Astrocyte (in vitro differentiated cells and primary cell): ENCODE measurements around the gene NPEPL1. TPM values are rescaled to one million over a fixed set of nuclear protein-coding genes. Genes with fewer than 3 reads are reported as not detected.

Source experiments
- DNase-seq: peaks from one replicate; pipeline ENCODE4 v3.0.0-alpha.2; 2010; ENCODE audit warnings: low read depth
- FAIRE-seq: peaks from 2 replicates; lab custom pipeline; 2011; peaks lifted over from hg19 to GRCh38; lab: Jason Lieb, UNC
- H2AFZ ChIP-seq: 2 replicates; pipeline ENCODE4 v1.6.0; 2012; ENCODE audit warnings: low read depth, low read length, inconsistent platforms
- H3K27ac ChIP-seq: 2 replicates; pipeline ENCODE4 v1.5.1; 2011; ENCODE audit warnings: low read depth, low read length, inconsistent platforms
- H3K27me3 ChIP-seq: 2 replicates; pipeline ENCODE4 v1.6.0; 2011; ENCODE audit warnings: low read length, inconsistent platforms; ENCODE audit not compliant: insufficient read depth
- H3K36me3 ChIP-seq: 2 replicates; pipeline ENCODE4 v1.5.1; 2011; ENCODE audit warnings: low read length, inconsistent platforms; ENCODE audit not compliant: insufficient read depth
- H3K4me1 ChIP-seq: 2 replicates; pipeline ENCODE4 v1.5.1; 2011; ENCODE audit warnings: low read length, inconsistent platforms; ENCODE audit not compliant: insufficient read depth
- H3K4me2 ChIP-seq: 2 replicates; pipeline ENCODE4 v1.6.0; 2012; ENCODE audit warnings: low read length, inconsistent platforms
- H3K4me3 ChIP-seq: 2 replicates; pipeline ENCODE4 v1.5.1; 2011; ENCODE audit warnings: low read depth, mild to moderate bottlenecking, low read length, inconsistent platforms; ENCODE audit not compliant: insufficient read depth
- H3K79me2 ChIP-seq: 2 replicates; pipeline ENCODE4 v1.6.0; 2012; ENCODE audit warnings: mild to moderate bottlenecking, low read length, inconsistent platforms; ENCODE audit not compliant: insufficient read depth
- H3K9ac ChIP-seq: 2 replicates; pipeline ENCODE4 v1.6.0; 2012; ENCODE audit warnings: mild to moderate bottlenecking, low read length, inconsistent platforms
- H3K9me3 ChIP-seq: 2 replicates; pipeline ENCODE4 v1.5.1; 2012; ENCODE audit warnings: low read depth, mild to moderate bottlenecking, low read length, inconsistent platforms; ENCODE audit not compliant: insufficient read depth
- H4K20me1 ChIP-seq: 2 replicates; pipeline ENCODE4 v1.6.0; 2012; ENCODE audit warnings: low read length, inconsistent platforms; ENCODE audit not compliant: insufficient read depth
- H3K27ac Mint-ChIP-seq: one replicate; pipeline ENCODE4 v1.8.0; 2021; ENCODE audit warnings: mild to moderate bottlenecking, mixed read lengths; ENCODE audit not compliant: unreplicated experiment
- H3K27me3 Mint-ChIP-seq: one replicate; pipeline ENCODE4 v1.8.0; 2021; ENCODE audit warnings: low read depth, mixed read lengths; ENCODE audit not compliant: unreplicated experiment
- H3K36me3 Mint-ChIP-seq: one replicate; pipeline ENCODE4 v1.8.0; 2021; ENCODE audit warnings: low read depth, mixed read lengths; ENCODE audit not compliant: unreplicated experiment
- H3K4me1 Mint-ChIP-seq: one replicate; pipeline ENCODE4 v1.8.0; 2021; ENCODE audit warnings: low read depth, mixed read lengths; ENCODE audit not compliant: unreplicated experiment
- H3K4me3 Mint-ChIP-seq: one replicate; pipeline ENCODE4 v1.8.0; 2021; ENCODE audit warnings: mild to moderate bottlenecking, moderate library complexity, mixed read lengths; ENCODE audit not compliant: unreplicated experiment
- H3K9me3 Mint-ChIP-seq: one replicate; pipeline ENCODE4 v1.8.0; 2021; ENCODE audit warnings: mild to moderate bottlenecking, mixed read lengths; ENCODE audit not compliant: unreplicated experiment
- EZH2 ChIP-seq: IDR thresholded peaks from 2 replicates; pipeline ENCODE4 v1.6.1; 2012; ENCODE audit warnings: mild to moderate bottlenecking, low read length, inconsistent platforms; ENCODE audit not compliant: insufficient read depth
- total RNA-seq: library from RNA; stranded (reverse); gene quantifications from 2 replicates; pipeline ENCODE4 v1.2.1, GENCODE V29; 2021
- TF ChIP-seq, protein P1 (sequence below): IDR thresholded peaks from 2 replicates; pipeline ENCODE4 v1.5.1; 2011; ENCODE audit warnings: low read depth, mild to moderate bottlenecking, inconsistent platforms, low read length, moderate library complexity; ENCODE audit not compliant: insufficient read depth

Gene NPEPL1
- total RNA-seq, 1 donor from 2014 or later = 27.1 TPM

DNA sequence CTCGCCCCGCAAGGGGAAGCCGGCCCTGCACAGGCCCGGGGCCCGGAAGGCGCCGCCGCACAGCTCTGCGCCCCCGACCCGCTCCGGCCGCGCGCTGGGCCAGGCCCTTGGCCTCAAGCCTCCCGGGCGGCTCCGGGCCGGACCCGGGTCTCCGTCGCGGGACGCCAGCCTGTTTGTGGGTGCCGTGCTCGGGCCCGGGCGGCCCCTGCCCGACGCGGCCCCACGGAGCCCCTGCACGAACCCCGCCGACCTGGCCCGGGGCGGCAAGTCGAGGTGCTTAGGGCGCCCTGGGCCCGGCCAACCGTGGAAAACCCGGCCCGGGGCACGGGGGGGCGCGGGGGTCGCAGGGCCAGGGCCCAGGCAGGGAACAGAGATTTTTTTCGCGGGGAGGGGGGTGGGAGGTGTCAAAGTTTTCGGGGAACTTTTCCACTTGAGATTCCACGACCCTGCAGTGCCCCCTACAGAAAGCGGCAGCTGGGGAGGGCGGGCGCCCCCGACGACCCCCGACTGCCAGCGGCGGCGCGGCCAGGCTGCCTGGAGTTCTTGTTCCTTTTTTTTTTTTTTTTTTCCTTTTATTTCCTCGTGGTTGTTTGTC, 42.3 kb upstream of the NPEPL1 start:
- FAIRE-seq (no peak), DNase-seq (no peak)
- Mint-ChIP-seq H3K4me3 (peak overlapping the region; percentile 99), H3K36me3 (peaks cover 2% of the 10 kb centered on the region), H3K27me3 (no peaks in the 10 kb centered on the region), H3K27ac (peak overlapping the region; percentile 99), H3K4me1 (peaks cover 14% of the 10 kb centered on the region), H3K9me3 (no peaks in the 10 kb centered on the region)
- Histone ChIP-seq H3K36me3 (no peaks in the 10 kb centered on the region), H3K4me1 (peaks cover 55% of the 10 kb centered on the region), H3K27me3 (no peaks in the 10 kb centered on the region), H4K20me1 (peaks cover 2% of the 10 kb centered on the region), H3K9me3 (no peaks in the 10 kb centered on the region), H2AFZ (peak overlapping the region; percentile 73), H3K4me2 (peak overlapping the region; percentile 100), H3K27ac (peak overlapping the region; percentile 96), H3K79me2 (peaks cover 42% of the 10 kb centered on the region), H3K4me3 (peak overlapping the region; percentile 86), H3K9ac (peak overlapping the region; percentile 99)
- TF ChIP-seq, protein P1, sequence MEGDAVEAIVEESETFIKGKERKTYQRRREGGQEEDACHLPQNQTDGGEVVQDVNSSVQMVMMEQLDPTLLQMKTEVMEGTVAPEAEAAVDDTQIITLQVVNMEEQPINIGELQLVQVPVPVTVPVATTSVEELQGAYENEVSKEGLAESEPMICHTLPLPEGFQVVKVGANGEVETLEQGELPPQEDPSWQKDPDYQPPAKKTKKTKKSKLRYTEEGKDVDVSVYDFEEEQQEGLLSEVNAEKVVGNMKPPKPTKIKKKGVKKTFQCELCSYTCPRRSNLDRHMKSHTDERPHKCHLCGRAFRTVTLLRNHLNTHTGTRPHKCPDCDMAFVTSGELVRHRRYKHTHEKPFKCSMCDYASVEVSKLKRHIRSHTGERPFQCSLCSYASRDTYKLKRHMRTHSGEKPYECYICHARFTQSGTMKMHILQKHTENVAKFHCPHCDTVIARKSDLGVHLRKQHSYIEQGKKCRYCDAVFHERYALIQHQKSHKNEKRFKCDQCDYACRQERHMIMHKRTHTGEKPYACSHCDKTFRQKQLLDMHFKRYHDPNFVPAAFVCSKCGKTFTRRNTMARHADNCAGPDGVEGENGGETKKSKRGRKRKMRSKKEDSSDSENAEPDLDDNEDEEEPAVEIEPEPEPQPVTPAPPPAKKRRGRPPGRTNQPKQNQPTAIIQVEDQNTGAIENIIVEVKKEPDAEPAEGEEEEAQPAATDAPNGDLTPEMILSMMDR = no peak
- no peak for TF ChIP-seq EZH2

DNA sequence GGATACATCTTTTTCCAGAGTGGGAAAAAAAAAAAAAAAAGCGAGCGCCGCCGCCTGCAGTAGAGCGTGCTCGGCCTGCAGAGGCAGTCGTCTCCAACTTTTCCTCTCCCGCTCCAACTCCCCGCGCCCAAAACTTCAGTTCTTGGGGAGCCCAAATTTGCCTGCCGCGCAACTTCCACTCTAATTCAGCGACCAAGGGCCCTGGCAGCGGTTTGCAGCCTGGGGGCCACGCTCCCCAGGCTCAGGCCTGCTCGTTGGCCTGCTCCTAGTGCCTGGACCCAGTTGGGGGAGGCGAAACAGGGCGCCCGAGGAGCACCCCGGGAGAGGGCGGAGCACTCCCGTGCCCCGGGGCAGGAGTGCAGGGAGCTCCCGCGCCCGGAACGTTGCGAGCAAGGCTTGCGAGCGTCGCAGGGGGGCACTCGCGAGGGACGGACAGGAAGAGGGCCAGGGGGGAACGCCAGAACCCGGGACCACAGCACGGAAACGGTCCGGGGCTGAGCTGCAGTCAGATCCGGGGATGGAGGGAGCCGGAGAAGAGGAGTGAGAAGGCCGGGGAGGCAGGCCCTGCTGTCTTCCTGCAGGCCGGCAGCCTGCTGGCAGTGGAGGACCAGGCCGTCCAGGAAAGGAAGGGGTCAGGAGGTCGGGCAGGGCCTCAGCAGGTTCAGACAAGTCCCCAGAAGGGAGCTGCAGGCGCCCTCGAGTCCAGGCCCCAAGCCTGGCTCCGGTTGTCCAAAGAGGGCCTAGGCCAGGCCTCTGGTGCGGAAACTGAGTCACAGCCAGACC, 41.6 kb upstream of the NPEPL1 start, which contains the start of gene STX16:
Gene STX16 (plus strand): TSS at position 508 of the 783 bp plus-strand sequence. CDS start 724 bp downstream, outside the sequence.
- Mint-ChIP-seq H3K27me3 (no peaks in the 10 kb centered on the region), H3K4me3 (peak within 1 kb of the TSS; percentile 99), H3K27ac (peak within 1 kb of the TSS; percentile 99), H3K9me3 (no peaks in the 10 kb centered on the region), H3K4me1 (peaks cover 14% of the 10 kb centered on the region), H3K36me3 (peaks cover 2% of the 10 kb centered on the region)
- Histone ChIP-seq H3K79me2 (peaks cover 49% of the 10 kb centered on the region), H4K20me1 (peaks cover 6% of the 10 kb centered on the region), H3K4me1 (peaks cover 50% of the 10 kb centered on the region), H3K4me3 (peak within 1 kb of the TSS; percentile 86), H3K9me3 (no peaks in the 10 kb centered on the region), H2AFZ (peak within 1 kb of the TSS; percentile 73), H3K27ac (peak within 1 kb of the TSS; percentile 96), H3K27me3 (no peaks in the 10 kb centered on the region), H3K9ac (peak within 1 kb of the TSS; percentile 99), H3K4me2 (peak within 1 kb of the TSS; percentile 100), H3K36me3 (no peaks in the 10 kb centered on the region)
- peak; percentile 86 for DNase-seq
- TF ChIP-seq, protein P1 = peak; percentile 33
- TF ChIP-seq EZH2 = no peak
- no peak for FAIRE-seq
